Muscle layer of duodenum (tissue), 2 donors: ENCODE measurements around the gene PPP2R2D.

Experiments
- H3K27ac ChIP-seq: one replicate; pipeline ENCODE4 v1.7.0; 2013; ENCODE audit warnings: mild to moderate bottlenecking, low read length
- H3K27me3 ChIP-seq: one replicate; pipeline ENCODE4 v1.7.0; 2013; ENCODE audit warnings: low read depth, mild to moderate bottlenecking, control low read depth, low read length
- H3K36me3 ChIP-seq, 2 donors: one replicate each; pipeline ENCODE4 v1.7.0; 2013; ENCODE audit warnings: low read length in 2 of 2, control low read depth in 1 of 2, mild to moderate bottlenecking in 1 of 2; ENCODE audit not compliant: insufficient read depth in 2 of 2, control insufficient read depth in 1 of 2
- H3K4me1 ChIP-seq, 2 donors: one replicate each; pipeline ENCODE4 v1.7.0; 2013; ENCODE audit warnings: low read length in 2 of 2, mild to moderate bottlenecking in 2 of 2, control low read depth in 1 of 2, moderate library complexity in 1 of 2; ENCODE audit not compliant: insufficient read depth in 2 of 2, control insufficient read depth in 1 of 2
- H3K4me3 ChIP-seq, 2 donors: one replicate each; pipeline ENCODE4 v1.7.0; 2013; ENCODE audit warnings: low read length in 2 of 2, low read depth in 1 of 2, mild to moderate bottlenecking in 1 of 2
- H3K9me3 ChIP-seq, 2 donors: one replicate each; pipeline ENCODE4 v1.7.0; 2013; ENCODE audit warnings: low read length in 2 of 2, control low read depth in 1 of 2, mild to moderate bottlenecking in 1 of 2; ENCODE audit not compliant: control insufficient read depth in 1 of 2
- donor health status: healthy.

PPP2R2D gene

GRCh38 chr10:131961777-131962662 lies 61.2 kb downstream of the PPP2R2D start:
- Histone ChIP-seq H3K27ac (no peak overlapping the region), H3K4me1 (no peaks in the 10 kb centered on the region), H3K9me3 (no peaks in the 10 kb centered on the region), H3K27me3 (no peaks in the 10 kb centered on the region), H3K4me3 (no peak overlapping the region), H3K36me3 (peaks cover 17 to 41% of the 10 kb centered on the region in 2 donors)

DNA sequence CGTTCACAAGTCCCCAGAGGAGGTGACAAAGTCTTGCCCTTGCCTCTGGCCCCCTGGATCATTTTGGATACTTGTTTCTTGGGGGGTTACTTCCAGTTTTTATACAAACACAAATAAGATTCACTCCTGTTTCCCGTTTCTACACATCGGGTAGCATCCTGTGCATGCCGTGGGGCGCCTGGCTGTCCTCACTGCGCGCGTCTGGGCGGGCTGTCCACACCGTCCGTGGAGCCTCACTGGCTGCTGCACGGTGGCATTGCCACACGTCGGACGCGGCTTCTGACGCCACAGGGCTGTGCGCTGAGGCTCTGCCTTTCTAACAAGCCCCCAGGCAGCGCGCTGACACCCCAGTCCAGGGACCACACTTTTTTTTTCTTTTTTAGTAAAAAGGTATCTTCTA lies 62.5 kb downstream of the PPP2R2D start:
- H3K4me3 ChIP-seq, result no peak overlapping the region
- H3K9me3 ChIP-seq, result no peaks in the 10 kb centered on the region
- no peaks in the 10 kb centered on the region for H3K4me1 ChIP-seq
- H3K36me3 ChIP-seq, result peaks cover 10 to 33% of the 10 kb centered on the region in 2 donors
- no peak overlapping the region for H3K27ac ChIP-seq
- no peaks in the 10 kb centered on the region for H3K27me3 ChIP-seq

DNA sequence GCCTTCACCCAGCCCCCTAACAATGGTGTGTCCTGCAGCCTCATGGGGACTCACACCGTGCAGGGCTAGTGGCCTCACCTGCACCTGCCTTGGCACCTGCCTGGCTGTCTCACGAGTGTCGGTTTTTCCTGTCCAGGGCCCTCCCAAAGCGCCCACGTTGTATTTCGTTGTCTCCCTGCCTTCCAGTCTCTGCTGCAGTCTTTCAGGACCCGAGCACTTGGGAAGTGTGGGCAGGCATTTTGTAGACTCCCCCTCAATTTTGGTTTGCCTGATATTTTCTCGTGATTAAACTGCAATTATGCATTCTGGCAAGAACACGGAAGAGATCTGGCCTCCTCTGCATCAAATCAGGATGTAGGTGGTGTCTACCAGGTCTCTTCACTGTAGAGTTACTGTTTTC lies 63.0 kb downstream of the PPP2R2D start:
- Histone ChIP-seq H3K4me1 (no peaks in the 10 kb centered on the region), H3K36me3 (peaks cover 10 to 35% of the 10 kb centered on the region in 2 donors)

DNA sequence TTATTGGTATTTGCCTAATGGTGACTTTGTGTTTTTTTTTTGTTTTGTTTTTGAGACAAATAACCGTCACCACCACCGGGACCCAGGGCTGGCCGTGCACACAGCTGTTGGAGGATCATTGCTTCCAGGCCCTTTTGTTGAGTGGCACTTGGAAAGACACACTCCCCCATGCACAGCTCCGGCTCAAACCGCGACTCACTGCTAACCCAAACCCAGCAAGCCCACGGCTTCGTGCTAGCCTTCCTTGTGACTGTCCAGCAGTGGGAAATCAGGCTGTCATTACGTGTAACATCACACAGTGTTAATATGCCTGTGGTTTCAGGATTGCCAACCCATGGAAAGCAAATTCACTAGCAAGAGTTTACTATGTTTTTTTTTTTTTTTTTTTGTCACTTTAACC lies 63.5 kb downstream of the PPP2R2D start:
- no peaks in the 10 kb centered on the region for H3K9me3 ChIP-seq
- H3K4me1 ChIP-seq, result no peaks in the 10 kb centered on the region
- H3K27ac ChIP-seq, result no peak overlapping the region
- H3K36me3 ChIP-seq, result peaks cover 10 to 39% of the 10 kb centered on the region in 2 donors
- no peaks in the 10 kb centered on the region for H3K27me3 ChIP-seq
- H3K4me3 ChIP-seq, result no peak overlapping the region

More for the DNA sequence above, 63.0 kb downstream of the PPP2R2D start:
- Histone ChIP-seq H3K27me3 (no peaks in the 10 kb centered on the region), H3K27ac (no peak overlapping the region), H3K4me3 (no peak overlapping the region), H3K9me3 (no peaks in the 10 kb centered on the region)

DNA sequence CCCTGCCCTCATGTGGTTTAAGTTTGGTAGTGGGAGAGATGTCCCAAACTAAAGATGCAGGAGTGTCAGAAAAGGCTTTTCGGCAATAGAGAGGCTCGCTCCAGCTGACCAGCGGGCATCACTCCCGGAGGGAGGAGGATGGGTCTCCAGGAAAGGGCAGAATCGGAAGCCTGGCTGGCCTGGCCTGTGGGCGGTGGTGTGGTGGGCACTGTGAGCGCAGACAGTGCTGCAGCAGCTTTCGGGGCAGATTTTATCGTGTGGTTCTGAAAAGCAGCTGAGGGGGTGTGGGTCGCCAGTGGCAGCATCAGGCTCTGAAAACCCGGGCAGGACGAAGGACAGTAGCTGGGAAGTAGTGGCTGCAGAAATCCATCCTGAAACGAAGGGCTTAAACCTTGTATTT lies 68.1 kb downstream of the PPP2R2D start:
- H3K36me3 ChIP-seq, result peaks cover 5 to 49% of the 10 kb centered on the region in 2 donors
- no peak overlapping the region for H3K4me3 ChIP-seq
- no peaks in the 10 kb centered on the region for H3K4me1 ChIP-seq
- H3K9me3 ChIP-seq, result no peaks in the 10 kb centered on the region
- no peaks in the 10 kb centered on the region for H3K27me3 ChIP-seq
- no peak overlapping the region for H3K27ac ChIP-seq

- Histone ChIP-seq H3K4me1 (no peaks in the 10 kb centered on the region), H3K27me3 (no peaks in the 10 kb centered on the region), H3K27ac (no peak overlapping the region), H3K4me3 (no peak overlapping the region), H3K36me3 (peaks cover 1 to 44% of the 10 kb centered on the region in 2 donors), H3K9me3 (no peaks in the 10 kb centered on the region)
Measured at GRCh38 chr10:131970946-131971345, 70.1 kb downstream of the PPP2R2D start.

GRCh38 chr10:131971591-131971990 lies 70.8 kb downstream of the PPP2R2D start:
- no peaks in the 10 kb centered on the region for H3K27me3 ChIP-seq
- H3K9me3 ChIP-seq, result no peaks in the 10 kb centered on the region
- H3K27ac ChIP-seq, result no peak overlapping the region
- peaks cover 0 to 38% of the 10 kb centered on the region in 2 donors for H3K36me3 ChIP-seq
- no peak overlapping the region for H3K4me3 ChIP-seq
- no peaks in the 10 kb centered on the region for H3K4me1 ChIP-seq

DNA sequence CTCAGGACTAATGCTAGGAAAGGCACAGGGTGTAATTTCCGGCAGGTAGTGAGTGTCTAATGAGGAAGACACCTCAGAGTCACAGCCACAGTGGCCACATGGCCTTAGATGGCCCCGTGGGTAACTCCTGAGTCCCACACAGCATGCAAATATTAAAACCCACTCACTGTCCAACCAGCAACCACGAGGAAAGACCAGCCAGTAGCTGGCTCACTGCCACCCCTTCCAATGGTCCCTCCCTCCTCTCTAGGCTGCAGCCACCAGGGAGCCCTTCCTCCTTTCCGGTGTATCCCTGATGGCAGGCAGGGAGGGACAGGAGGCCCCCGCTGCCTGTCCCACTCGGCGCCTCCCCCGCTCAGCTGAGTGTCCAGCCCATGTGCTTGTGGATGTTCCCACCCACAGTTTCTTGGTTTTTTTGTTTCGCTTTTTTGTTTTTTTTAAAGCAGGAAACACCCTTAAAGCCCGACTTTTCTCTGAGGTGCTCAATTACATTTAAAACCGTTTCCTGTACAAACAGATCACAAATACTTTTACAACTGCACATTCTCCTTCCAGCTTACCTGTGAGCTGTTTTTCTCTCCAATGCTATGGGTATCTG lies 71.8 kb downstream of the PPP2R2D start:
- no peak overlapping the region for H3K27ac ChIP-seq
- H3K9me3 ChIP-seq, result no peaks in the 10 kb centered on the region
- peaks cover 0 to 30% of the 10 kb centered on the region in 2 donors for H3K36me3 ChIP-seq
- H3K27me3 ChIP-seq, result no peaks in the 10 kb centered on the region
- no peaks in the 10 kb centered on the region for H3K4me1 ChIP-seq
- no peak overlapping the region for H3K4me3 ChIP-seq

DNA sequence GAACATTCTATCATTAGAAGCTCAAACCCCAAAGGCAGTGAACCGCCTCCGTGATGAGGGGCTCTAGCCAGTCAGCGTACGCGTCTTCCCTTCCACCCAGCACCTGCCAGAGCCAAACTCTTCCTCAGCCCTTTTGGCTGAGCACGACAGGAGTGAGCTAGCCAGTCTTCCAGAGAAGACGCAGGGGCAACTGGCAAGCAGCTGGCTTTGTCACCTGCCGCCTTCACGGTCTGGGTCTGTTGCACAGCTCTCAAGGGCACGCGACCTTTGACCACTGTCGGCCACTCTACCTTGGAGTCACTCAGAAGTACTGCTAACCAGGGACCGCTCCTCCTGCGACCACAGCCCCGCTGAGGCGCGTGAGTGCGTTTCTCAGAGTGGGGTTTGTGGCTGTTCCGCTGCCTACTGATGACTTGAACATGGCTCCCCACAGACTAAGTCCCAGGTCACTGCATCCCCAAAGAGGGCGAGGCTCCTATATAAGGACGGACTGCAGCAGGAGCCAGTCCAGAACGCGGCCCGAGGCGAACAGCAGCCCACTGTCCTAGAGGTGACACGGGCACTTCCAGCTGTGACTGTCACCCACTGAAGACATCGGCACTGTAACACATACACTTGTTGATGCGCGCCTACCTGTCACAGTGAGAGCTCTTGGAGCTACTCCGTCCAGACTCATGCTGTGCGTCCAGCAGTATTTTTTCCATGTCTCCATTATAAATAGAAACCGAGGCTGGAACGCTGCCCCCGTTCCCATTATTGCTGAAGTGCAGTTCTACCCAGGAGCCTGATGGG lies 72.5 kb downstream of the PPP2R2D start:
- H3K27me3 ChIP-seq, result no peaks in the 10 kb centered on the region
- H3K36me3 ChIP-seq, result peaks cover 0 to 30% of the 10 kb centered on the region in 2 donors
- no peaks in the 10 kb centered on the region for H3K4me1 ChIP-seq
- H3K4me3 ChIP-seq, result no peak overlapping the region
- no peak overlapping the region for H3K27ac ChIP-seq
- H3K9me3 ChIP-seq, result no peaks in the 10 kb centered on the region

DNA sequence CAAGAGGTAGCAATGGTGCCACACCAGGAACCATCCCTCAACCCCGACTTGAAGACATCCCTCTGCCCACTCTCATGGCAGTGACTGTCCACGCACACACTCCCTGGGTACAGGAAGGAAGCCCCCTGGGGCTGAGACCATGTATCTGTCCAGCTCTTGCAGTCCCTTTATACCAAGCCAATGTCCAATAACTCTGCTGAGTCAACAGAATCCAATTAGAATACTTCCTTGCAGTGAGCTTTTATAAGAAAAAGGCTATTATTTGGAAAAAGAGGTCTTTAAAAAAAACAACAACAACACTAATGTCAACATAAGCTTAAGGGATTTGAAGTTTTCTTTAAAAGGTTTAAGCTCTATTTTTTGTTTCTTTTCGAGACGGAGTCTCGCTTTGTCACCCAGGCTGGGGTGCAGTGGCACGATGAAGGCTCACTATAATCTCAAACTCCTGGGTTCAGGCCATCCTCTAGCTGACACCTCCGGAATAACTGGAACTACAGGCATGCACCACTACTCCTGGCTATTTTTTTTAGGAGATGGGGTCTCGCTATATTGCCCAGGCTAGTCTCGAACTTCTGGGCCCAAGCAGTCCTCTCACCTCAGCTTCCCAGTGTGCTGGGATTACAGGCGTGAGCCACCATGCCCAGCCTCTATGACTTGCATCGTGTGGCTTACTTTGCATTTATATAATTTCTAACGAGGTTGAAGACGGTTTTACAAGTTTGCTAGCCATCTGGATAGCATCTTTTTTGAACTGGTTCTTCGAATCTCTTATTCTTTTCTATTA lies 73.4 kb downstream of the PPP2R2D start:
- no peaks in the 10 kb centered on the region for H3K27me3 ChIP-seq
- H3K4me1 ChIP-seq, result peaks cover 0 to 2% of the 10 kb centered on the region in 2 donors
- H3K36me3 ChIP-seq, result peaks cover 0 to 21% of the 10 kb centered on the region in 2 donors
- no peaks in the 10 kb centered on the region for H3K9me3 ChIP-seq
- no peak overlapping the region for H3K4me3 ChIP-seq
- no peak overlapping the region for H3K27ac ChIP-seq
